Nephron progenitor cell (in vitro differentiated cells): ENCODE measurements around the gene CD226.

Experiments used
- DNase-seq: peaks from one replicate; pipeline ENCODE4 v3.0.0; 2021
- H3K27ac Mint-ChIP-seq: 2 replicates; pipeline ENCODE4 v1.8.0; 2021; ENCODE audit warnings: mild to moderate bottlenecking, moderate library complexity, mixed read lengths
- H3K27me3 Mint-ChIP-seq: 2 replicates; pipeline ENCODE4 v1.8.0; 2021; ENCODE audit warnings: mild to moderate bottlenecking, low read depth, mixed read lengths; ENCODE audit not compliant: poor library complexity
- H3K36me3 Mint-ChIP-seq: 2 replicates; pipeline ENCODE4 v1.8.0; 2021; ENCODE audit warnings: low read depth, mixed read lengths
- H3K4me1 Mint-ChIP-seq: 2 replicates; pipeline ENCODE4 v1.8.0; 2021; ENCODE audit warnings: mixed read lengths
- H3K4me3 Mint-ChIP-seq: 2 replicates; pipeline ENCODE4 v1.8.0; 2021; ENCODE audit warnings: mild to moderate bottlenecking, moderate library complexity, mixed read lengths
- H3K9me3 Mint-ChIP-seq: 2 replicates; pipeline ENCODE4 v1.8.0; 2021; ENCODE audit warnings: mild to moderate bottlenecking, moderate library complexity, mixed read lengths
- CTCF ChIP-seq: fragments of 200-600 bp; sonication (generic); IDR thresholded peaks from 2 replicates; pipeline ENCODE4 v1.5.0; 2021; ENCODE audit warnings: antibody characterized with exemption

Gene CD226

DNA sequence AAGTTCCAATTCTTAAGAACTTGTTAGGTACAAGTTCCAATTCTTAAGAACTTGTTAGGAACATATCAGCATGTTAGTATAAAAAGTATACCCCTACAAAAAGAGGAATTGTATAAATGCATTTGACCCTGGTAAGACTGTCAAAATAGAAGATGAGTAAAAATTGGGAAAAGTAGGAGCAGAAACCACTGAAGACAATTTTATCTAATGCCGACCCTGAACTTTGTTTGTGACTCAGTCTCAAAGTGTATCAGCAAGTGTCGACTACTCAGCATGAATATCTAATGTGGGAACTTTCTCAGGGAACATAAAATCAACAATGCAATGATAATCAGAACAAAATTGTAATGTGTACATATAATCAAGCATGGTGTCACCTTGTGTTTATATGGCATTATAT, 583 bp upstream of the CD226 start:
- Mint-ChIP-seq H3K27ac (no peak overlapping the region), H3K4me1 (peaks cover 8% of the 10 kb centered on the region), H3K36me3 (no peaks in the 10 kb centered on the region), H3K9me3 (no peaks in the 10 kb centered on the region), H3K4me3 (no peak overlapping the region), H3K27me3 (peaks cover 2% of the 10 kb centered on the region)
- DNase-seq = no peak
- no peak for TF ChIP-seq CTCF

GRCh38 chr18:69946608-69947155, 991 bp downstream of the CD226 start:
- H3K4me1 Mint-ChIP-seq = peaks cover 8% of the 10 kb centered on the region
- peaks cover 2% of the 10 kb centered on the region for H3K27me3 Mint-ChIP-seq

GRCh38 chr18:69945220-69946114, 2.2 kb downstream of the CD226 start:
- H3K27me3 Mint-ChIP-seq = peaks cover 2% of the 10 kb centered on the region
- no peak overlapping the region for H3K4me3 Mint-ChIP-seq
- DNase-seq = no peak
- no peak overlapping the region for H3K27ac Mint-ChIP-seq
- H3K4me1 Mint-ChIP-seq = peaks cover 8% of the 10 kb centered on the region
- H3K9me3 Mint-ChIP-seq = peaks cover 16% of the 10 kb centered on the region
- no peak for TF ChIP-seq CTCF
- H3K36me3 Mint-ChIP-seq = peaks cover 9% of the 10 kb centered on the region

More at GRCh38 chr18:69946608-69947155, 991 bp downstream of the CD226 start:
- Mint-ChIP-seq H3K36me3 (peaks cover 9% of the 10 kb centered on the region), H3K27ac (peak overlapping the region; percentile 27), H3K4me3 (no peak overlapping the region), H3K9me3 (peaks cover 12% of the 10 kb centered on the region)
- no peak for DNase-seq
- TF ChIP-seq CTCF = no peak

DNA sequence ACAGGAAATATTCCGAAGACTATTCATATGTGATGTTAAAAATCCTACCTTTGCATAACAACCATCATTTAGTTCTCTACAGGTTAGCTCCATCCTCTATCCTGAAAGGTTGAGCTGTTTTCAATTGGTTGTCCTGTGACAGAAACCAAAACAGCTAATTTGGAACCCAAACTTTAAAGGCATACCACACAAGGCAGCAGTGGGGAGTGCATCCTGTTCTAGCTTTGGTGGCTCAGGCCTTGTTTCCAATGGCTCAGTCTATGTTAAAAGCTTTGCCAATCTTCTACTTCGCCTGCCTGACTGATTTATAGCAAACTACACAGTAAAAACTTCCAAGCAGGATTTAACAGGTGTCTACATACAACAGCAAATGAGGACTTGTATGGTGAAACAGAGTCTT, 3.2 kb downstream of the CD226 start:
- H3K4me3 Mint-ChIP-seq = no peak overlapping the region
- no peak for DNase-seq
- TF ChIP-seq CTCF = no peak
- peaks cover 23% of the 10 kb centered on the region for H3K9me3 Mint-ChIP-seq
- peak overlapping the region; percentile 53 for H3K27ac Mint-ChIP-seq
- H3K36me3 Mint-ChIP-seq = peaks cover 9% of the 10 kb centered on the region
- H3K4me1 Mint-ChIP-seq = peaks cover 8% of the 10 kb centered on the region
- peaks cover 2% of the 10 kb centered on the region for H3K27me3 Mint-ChIP-seq

GRCh38 chr18:69943021-69943420, 4.7 kb downstream of the CD226 start:
- no peak for DNase-seq
- Mint-ChIP-seq H3K27ac (no peak overlapping the region), H3K36me3 (peaks cover 9% of the 10 kb centered on the region), H3K27me3 (peaks cover 2% of the 10 kb centered on the region), H3K9me3 (peaks cover 23% of the 10 kb centered on the region), H3K4me1 (peaks cover 8% of the 10 kb centered on the region), H3K4me3 (no peak overlapping the region)
- no peak for TF ChIP-seq CTCF
